NCI-H774 (cell line): ENCODE results near the gene TPPP2.

ENCODE experiments used
- DNase-seq: peaks from one replicate; lab custom pipeline; 2025; lab: John Stamatoyannopoulos, UW

Gene TPPP2

GRCh38 chr14:21057803-21058675, 28.0 kb downstream of the TPPP2 start, which contains the start of gene RNASE8:
RNASE8 (plus strand) TSS chr14:21057822; CDS start chr14:21057893, 71 bp downstream.
- no peak for DNase-seq

- no peak for DNase-seq
Measured at GRCh38 chr14:21058903-21059302, 28.9 kb downstream of the TPPP2 start.

DNA sequence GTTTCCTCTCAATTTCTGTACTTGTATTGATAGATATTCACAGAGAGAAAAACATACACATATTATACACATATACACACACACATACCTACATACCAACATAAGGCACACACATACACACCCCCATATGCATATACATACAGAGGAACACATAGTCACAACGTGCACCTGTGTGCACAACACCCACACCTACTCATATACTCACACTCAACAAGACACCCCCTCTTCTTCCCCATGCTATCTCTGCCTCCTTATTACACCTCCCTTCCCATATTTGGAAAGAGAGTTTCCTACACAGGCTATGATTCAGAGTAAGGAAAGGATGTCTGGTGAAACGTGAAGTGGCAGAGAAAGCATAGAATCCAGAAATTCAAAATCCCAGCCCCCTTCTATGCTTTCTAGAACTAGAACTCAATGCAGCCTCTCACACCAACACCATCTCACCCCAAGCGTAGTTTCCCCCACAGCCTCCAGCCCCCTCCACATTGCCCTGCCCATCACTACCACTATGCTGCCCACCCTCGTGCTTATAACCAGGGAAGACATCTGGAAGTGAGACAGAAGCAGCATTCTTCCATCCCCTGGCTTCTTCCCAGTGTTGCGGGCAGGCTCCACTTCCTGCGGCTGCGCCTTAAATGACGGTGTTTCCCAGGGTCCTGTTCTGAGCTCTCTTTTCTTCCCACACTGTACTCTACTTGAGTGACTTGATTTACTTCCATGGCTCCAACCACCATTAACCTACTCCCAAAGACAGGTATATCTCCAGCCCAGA, 30.0 kb downstream of the TPPP2 start:
- DNase-seq: no peak

GRCh38 chr14:21060614-21061346, 30.8 kb downstream of the TPPP2 start:
- DNase-seq: no peak

DNA sequence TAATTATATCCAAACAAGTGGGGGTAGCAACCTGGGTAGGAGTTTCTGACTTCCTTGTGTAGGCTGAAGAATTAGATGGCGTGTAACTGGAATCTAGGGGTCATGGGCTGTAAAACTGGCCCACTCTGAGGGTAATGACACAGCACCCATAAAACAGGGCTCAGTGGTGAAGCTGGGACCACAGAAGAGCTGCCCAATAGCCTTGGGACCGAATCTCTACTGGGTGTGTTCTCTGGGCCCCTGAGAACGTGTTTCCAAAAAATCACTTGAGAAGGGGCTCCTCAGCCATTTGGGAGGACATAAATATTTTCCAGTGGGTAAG, 31.3 kb downstream of the TPPP2 start:
- no peak for DNase-seq

DNA sequence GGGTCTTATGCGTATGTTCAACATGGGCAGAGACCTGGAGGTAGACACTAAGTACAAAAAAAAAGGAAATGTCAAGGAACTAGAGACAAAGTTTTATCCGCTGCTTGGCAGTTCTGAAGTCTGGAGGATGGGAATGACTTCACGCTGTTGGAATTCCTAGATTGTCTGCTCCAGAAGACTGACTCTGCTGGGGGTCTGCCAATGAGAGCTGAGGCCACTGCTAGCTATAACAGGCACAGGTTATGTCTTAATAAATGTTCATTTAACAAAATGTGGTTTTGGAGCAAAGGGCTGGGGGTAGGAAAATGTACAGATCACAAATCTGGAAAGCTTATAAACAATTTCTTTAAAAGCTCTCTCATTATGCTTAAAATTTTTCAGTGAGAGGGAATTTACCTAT, 33.5 kb downstream of the TPPP2 start:
- DNase-seq: no peak

DNA sequence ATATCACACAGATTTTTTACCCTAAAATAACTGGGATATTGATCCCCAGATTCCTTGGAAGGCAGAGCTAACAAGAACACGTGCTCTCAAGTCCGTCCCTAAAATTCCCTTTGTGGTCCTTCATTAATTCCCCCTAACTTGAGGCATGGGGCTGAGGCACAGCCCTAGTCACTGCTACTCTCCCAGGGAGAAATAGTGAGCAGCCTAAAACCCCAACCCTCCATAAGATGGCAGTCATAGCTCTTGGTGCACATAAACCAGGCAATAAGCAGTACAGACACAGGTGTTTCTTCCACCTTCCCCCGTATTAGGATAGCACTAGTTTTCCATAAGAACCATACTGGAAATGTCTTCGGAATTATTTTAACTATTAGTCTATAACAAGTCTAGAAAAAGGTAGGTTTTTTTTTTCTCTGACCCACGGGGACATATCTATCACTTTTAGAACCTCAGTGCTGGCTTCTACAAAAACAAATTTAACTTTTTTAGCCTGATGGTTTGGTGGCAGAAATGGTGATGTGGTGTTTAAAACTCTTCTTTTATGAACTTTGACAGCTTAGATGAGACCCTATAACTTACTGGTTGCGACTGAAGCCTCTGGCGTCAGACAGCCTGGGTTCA, 37.0 kb downstream of the TPPP2 start:
- no peak for DNase-seq

DNA sequence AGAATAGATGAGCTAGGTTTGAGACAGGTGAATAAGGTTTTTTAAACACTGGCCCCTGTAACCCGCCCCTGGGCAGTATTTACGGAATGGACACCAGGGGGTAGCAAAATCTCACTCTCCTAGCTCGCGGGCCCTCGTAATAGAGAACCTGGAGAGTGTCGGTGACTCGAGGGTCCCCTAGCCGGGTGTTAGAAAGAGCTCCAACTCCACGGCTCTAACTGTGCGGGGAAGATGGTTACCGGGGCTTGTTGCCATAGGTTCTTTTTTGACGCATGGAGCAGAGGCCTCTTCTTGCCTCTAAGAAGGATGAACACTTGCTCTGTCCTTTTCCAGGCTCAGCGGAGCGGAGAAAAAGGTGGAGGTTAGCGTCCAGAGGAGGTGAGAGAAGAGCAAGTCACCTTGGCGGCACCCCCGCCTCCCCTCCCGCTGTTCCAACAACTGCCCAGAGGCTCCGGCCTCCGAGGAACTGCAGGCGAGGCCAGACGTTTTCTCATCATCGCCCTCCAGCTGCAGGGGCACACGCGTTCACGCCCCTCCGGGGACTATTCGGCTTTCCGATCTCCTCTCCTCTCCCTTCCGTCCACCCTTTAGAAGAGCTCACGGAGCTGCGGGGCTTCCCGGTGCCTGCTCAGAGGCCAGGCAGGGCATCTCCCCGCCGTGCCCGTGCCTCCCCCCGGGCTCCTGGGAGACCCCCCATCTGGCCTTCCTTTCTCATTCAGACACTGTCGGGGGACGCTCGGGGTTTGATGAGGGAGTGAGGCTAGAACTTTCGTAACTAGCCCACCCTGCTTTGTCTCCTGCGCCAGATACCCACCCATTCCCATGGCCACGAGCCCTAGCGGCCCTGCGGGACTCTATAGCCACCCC, 38.7 kb downstream of the TPPP2 start:
- DNase-seq: peak; percentile 55

GRCh38 chr14:21069388-21070082, 39.5 kb downstream of the TPPP2 start:
- no peak for DNase-seq

- peak; percentile 56 for DNase-seq
Measured at GRCh38 chr14:21070083-21070609, 40.1 kb downstream of the TPPP2 start, which contains the start of gene ARHGEF40. ARHGEF40 (plus strand) TSS chr14:21070304; CDS start chr14:21070397, 93 bp downstream.

DNA sequence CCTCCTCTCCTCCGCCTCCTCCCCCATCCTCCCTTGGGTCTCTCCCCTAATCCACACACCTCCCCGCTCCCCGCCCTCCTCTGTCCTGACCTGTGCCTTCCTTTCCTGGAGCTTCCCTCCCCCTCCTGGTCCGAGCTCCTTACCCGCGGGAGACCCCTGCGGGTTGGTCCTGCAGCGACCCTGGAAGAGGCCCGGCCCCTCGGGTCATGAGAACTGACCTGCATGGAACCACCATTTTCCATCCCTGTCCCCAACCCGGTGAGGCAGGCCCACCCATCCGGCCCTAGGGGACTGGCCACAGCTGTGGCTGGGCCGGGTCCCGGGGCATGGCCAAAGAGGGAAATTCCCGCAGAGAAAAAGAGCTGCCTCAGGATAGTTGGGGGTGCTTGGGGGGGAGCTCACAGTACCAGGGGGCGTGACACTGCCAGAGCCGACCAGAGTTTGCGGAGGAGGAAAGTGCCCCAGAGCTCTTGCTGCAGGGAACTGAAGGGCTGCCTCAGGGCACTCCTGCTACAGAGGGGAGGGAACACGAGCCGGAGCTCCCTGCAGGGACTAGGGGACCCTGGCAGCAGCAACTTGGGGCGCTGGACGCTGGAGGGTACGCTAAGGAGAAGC, 40.7 kb downstream of the TPPP2 start:
- no peak for DNase-seq

- DNase-seq: peak; percentile 78
Measured at GRCh38 chr14:21071225-21072030, 41.4 kb downstream of the TPPP2 start.

DNA sequence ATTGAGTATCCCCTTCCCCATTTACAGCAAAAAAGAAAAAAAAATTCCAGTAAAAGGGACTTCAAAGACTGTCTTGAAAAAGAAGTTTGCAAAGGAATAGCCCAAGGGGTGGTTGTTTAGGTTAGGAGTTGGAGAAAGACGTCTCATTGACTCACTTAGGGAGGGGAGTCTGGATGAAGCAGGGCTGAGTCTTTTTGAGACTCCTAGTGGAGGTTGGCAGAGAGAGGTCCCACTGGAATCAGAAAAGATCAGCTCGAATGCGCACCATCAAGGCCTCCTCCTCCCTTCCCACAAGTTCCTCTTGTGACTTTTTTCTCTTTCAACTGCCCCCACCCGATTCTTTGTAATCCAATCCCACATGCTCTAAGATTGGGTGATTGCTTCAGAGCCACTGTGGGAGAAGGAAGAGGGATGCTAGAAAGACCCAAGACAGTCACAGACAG, 42.0 kb downstream of the TPPP2 start:
- no peak for DNase-seq

DNA sequence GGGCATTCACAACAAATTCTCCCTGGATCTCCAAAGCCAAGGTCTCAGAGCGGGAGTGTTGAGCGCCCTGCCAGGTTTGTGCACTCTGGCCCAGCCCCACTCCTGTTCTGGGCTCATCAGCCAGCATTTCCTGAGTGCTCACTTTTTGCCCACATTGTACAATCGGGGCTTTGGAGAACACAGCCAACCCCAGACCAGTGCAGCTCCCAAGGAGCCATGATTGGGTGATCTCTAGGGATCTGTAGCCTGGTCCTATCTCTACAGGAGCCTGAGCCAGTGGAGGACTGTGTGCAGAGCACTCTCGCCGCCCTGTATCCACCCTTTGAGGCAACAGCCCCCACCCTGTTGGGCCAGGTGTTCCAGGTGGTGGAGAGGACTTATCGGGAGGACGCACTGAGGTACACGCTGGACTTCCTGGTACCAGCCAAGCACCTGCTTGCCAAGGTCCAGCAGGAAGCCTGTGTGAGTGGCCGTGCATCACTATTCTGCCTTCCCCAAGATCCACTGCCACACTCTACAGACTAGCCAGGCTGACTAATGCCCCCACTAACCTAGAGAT, 42.8 kb downstream of the TPPP2 start:
- DNase-seq: peak; percentile 50

DNA sequence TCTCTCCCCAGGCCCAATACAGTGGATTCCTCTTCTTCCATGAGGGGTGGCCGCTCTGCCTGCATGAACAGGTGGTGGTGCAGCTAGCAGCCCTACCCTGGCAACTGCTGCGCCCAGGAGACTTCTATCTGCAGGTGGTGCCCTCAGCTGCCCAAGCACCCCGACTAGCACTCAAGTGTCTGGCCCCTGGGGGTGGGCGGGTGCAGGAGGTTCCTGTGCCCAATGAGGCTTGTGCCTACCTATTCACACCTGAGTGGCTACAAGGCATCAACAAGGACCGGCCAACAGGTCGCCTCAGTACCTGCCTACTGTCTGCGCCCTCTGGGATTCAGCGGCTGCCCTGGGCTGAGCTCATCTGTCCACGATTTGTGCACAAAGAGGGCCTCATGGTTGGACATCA, 43.9 kb downstream of the TPPP2 start:
- DNase-seq: no peak

DNA sequence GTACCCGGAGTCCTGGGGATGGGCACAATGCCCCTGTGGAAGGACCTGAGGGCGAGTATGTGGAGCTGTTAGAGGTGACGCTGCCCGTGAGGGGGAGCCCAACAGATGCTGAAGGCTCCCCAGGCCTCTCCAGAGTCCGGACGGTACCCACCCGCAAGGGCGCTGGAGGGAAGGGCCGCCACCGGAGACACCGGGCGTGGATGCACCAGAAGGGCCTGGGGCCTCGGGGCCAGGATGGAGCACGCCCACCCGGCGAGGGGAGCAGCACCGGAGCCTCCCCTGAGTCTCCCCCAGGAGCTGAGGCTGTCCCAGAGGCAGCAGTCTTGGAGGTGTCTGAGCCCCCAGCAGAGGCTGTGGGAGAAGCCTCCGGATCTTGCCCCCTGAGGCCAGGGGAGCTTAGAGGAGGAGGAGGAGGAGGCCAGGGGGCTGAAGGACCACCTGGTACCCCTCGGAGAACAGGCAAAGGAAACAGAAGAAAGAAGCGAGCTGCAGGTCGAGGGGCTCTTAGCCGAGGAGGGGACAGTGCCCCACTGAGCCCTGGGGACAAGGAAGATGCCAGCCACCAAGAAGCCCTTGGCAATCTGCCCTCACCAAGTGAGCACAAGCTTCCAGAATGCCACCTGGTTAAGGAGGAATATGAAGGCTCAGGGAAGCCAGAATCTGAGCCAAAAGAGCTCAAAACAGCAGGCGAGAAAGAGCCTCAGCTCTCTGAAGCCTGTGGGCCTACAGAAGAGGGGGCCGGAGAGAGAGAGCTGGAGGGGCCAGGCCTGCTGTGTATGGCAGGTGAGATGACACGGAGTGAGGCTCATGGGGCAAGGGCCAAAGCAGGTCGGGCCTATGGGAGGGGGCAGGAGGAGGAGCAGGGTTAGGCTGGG, 44.6 kb downstream of the TPPP2 start:
- DNase-seq: no peak

GRCh38 chr14:21075719-21076437, 45.9 kb downstream of the TPPP2 start:
- no peak for DNase-seq
